Measurements from ENCODE around the gene ZNF791.

DNA sequence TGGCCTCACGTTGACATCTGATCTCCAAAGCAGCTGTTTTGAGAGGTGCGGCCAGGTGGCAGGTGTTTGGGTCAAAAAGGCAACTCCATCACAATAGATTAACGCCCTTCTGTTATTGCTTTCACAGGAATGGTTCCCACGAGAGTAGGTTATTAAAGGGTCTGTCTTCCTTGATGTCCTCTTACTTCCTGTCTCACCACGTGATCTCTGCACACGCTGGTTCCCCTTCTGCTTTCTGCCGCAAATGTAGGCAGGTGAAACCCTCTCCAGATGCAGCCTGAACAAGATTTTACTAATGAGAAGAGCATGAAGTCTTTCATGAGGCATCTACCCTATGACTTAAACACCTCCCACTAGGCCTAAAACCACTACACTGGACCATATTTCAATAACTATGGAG, 36.7 kb upstream of the ZNF791 start:
- TF ChIP-seq CTCF (IDR thresholded peaks at IDR 0.05; ENCODE audit: insufficient read depth, low read depth, low read length) = no peak
- TF ChIP-seq EZH2 (IDR thresholded peaks at IDR 0.05; ENCODE audit: insufficient read depth, low read length) = no peak

All from astrocyte (in vitro differentiated cells and primary cell).